GM12878 (cell line): ENCODE data around the gene FASTK. TPM values are rescaled to one million over a fixed set of nuclear protein-coding genes. Genes with fewer than 3 reads are reported as not detected.

Source experiments
- ATAC-seq: fragments of 200-7000 bp; cut with Tn5 transposase; 3 replicates; pipeline ENCODE4 v1.9.1; 2020; ENCODE audit warnings: mild to moderate bottlenecking, moderate library complexity
- BruUV-seq: library from RNA; stranded (reverse); fragments of 400-500 nt; replicated peaks from 2 replicates; lab custom pipeline; 2021; lab: Mats Ljungman, UMichigan
- CTCF ChIA-PET: fragments of 300-600 bp; sonication (Branson Sonifier 250); formaldehyde crosslinking; extraction: SDS; loops from one replicate; lab custom pipeline; 2021; ENCODE audit warnings: inconsistent platforms; lab: Yijun Ruan, JAX
- POLR2A ChIA-PET: fragments of 350-600 bp; formaldehyde crosslinking; extraction: SDS; loops from one replicate; lab custom pipeline; 2021; ENCODE audit warnings: inconsistent platforms; lab: Charles Lee
- RAD21 ChIA-PET: fragments of 300-600 bp; sonication (Branson Sonifier 250); formaldehyde crosslinking; loops from one replicate; lab custom pipeline; 2023; ENCODE audit warnings: antibody characterized with exemption; ENCODE audit not compliant: unreplicated experiment; lab: Charles Lee
- SMC1A ChIA-PET: fragments of 300-600 bp; sonication (Branson Sonifier 250); formaldehyde crosslinking; loops from one replicate; lab custom pipeline; 2023; ENCODE audit not compliant: unreplicated experiment, uncharacterized antibody; lab: Charles Lee
- DNase-seq: peaks from one replicate; pipeline ENCODE4 v3.0.0-alpha.2; 2011; ENCODE audit warnings: low read depth, low spot score
- FAIRE-seq: peaks from 3 replicates; lab custom pipeline; 2011; peaks lifted over from hg19 to GRCh38; lab: Jason Lieb, UNC
- H2AFZ ChIP-seq: 2 replicates; pipeline ENCODE4 v1.6.0; 2011; ENCODE audit warnings: low read depth, low read length, control low read depth; ENCODE audit not compliant: control insufficient read depth
- H3K27ac ChIP-seq: 2 replicates; pipeline ENCODE4 v1.5.1; 2011; ENCODE audit warnings: control low read depth; ENCODE audit not compliant: control insufficient read depth, insufficient read depth
- H3K27me3 ChIP-seq, 2 experiments: replicated peaks in 1 of 2; 2 replicates each; pipeline versions ENCODE4 v1.6.0 to v1.6.1; 2011; ENCODE audit warnings: low read length in 1 of 2; ENCODE audit not compliant: control insufficient read depth in 2 of 2, insufficient read depth in 2 of 2
- H3K36me3 ChIP-seq, 2 experiments: 2 replicates each; pipeline ENCODE4 v1.5.1; 2011; ENCODE audit warnings: low read length in 1 of 2; ENCODE audit not compliant: control insufficient read depth in 2 of 2, insufficient read depth in 2 of 2
- H3K4me1 ChIP-seq: 2 replicates; pipeline ENCODE4 v1.6.1; 2011; ENCODE audit warnings: mild to moderate bottlenecking, low read length, moderate library complexity, mixed read lengths; ENCODE audit not compliant: control insufficient read depth, insufficient read depth
- H3K4me2 ChIP-seq: 2 replicates; pipeline ENCODE4 v1.6.0; 2011; ENCODE audit warnings: control low read depth; ENCODE audit not compliant: control insufficient read depth, insufficient read depth
- H3K4me3 ChIP-seq: fragments of 200-600 bp; sonication (generic); 2 replicates; pipeline ENCODE4 v1.5.1; 2016
- H3K79me2 ChIP-seq: 2 replicates; pipeline ENCODE4 v1.6.0; 2011; ENCODE audit warnings: low read length; ENCODE audit not compliant: control insufficient read depth, insufficient read depth
- H3K9ac ChIP-seq: 2 replicates; pipeline ENCODE4 v1.8.0; 2011; ENCODE audit warnings: low read length, control low read depth, mixed read lengths; ENCODE audit not compliant: control insufficient read depth, insufficient read depth
- H3K9me3 ChIP-seq: replicated peaks from 3 replicates; pipeline ENCODE4 v1.5.1; 2011; ENCODE audit warnings: mild to moderate bottlenecking, low read length; ENCODE audit not compliant: control insufficient read depth, insufficient read depth
- H4K20me1 ChIP-seq: 2 replicates; pipeline ENCODE4 v1.6.0; 2011; ENCODE audit not compliant: control insufficient read depth, insufficient read depth
- BHLHE40 ChIP-seq, 2 experiments: fragments of 450-650 bp in 1 of 2; IDR thresholded peaks; 2 replicates each; pipeline ENCODE4 v1.6.1; 2011 to 2017; ENCODE audit warnings: low read depth in 2 of 2, borderline replicate concordance in 1 of 2, improper control_type of control experiment in 1 of 2, low read length in 1 of 2, mild to moderate bottlenecking in 1 of 2
- CBFB ChIP-seq: IDR thresholded peaks from 2 replicates; pipeline ENCODE4 v1.6.1; 2016; ENCODE audit warnings: antibody characterized with exemption, low read depth
- CHD1 ChIP-seq: IDR thresholded peaks from 2 replicates; pipeline ENCODE4 v1.6.1; 2012; ENCODE audit warnings: low read depth, low read length, improper control_type of control experiment
- CREM ChIP-seq: IDR thresholded peaks from 2 replicates; pipeline ENCODE4 v1.6.1; 2014; ENCODE audit warnings: antibody characterized with exemption, low read depth
- NR2C1 ChIP-seq: fragments of 450-650 bp; IDR thresholded peaks from 2 replicates; pipeline ENCODE4 v1.6.1; 2017; ENCODE audit warnings: antibody characterized with exemption, mild to moderate bottlenecking, moderate library complexity
- POLR2A ChIP-seq: IDR thresholded peaks from 2 replicates; pipeline ENCODE4 v1.6.1; 2011; ENCODE audit warnings: low read depth, mild to moderate bottlenecking, low read length
- RAD51 ChIP-seq: fragments of 450-650 bp; IDR thresholded peaks from 2 replicates; pipeline ENCODE4 v1.6.1; 2016; ENCODE audit warnings: moderate library complexity, mild to moderate bottlenecking, inconsistent platforms
- REST ChIP-seq: IDR thresholded peaks from 2 replicates; pipeline ENCODE4 v1.6.1; 2012; ENCODE audit warnings: mild to moderate bottlenecking, low read depth, low read length
- ZNF24 ChIP-seq: fragments of 450-650 bp; IDR thresholded peaks from 2 replicates; pipeline ENCODE4 v1.6.1; 2017; ENCODE audit warnings: antibody characterized with exemption, mild to moderate bottlenecking
- ZNF274 ChIP-seq: IDR thresholded peaks from one replicate; pipeline ENCODE4 v1.8.0; 2011; ENCODE audit not compliant: insufficient read length, insufficient read depth
- WGBS: methylation state at CpG from one replicate; pipeline ENCODE4 v1.1.6; 2016; ENCODE audit warnings: low lambda C conversion rate; ENCODE audit not compliant: insufficient replicate concordance, insufficient coverage; ENCODE audit errors: missing lambda C conversion rate; 5-methylcytosine and 5-hydroxymethylcytosine counted together
- in situ Hi-C: fragments of 300-500 bp; cut with MboI; formaldehyde crosslinking; loops from 9 replicates; pipeline ENCODE4 v1.14.3; 2018; ENCODE audit warnings: mixed read lengths
- intact Hi-C: fragments of 100-400 bp; cut with micrococcal nuclease; formaldehyde crosslinking; loops from one replicate; pipeline ENCODE4 v1.14.2; 2022; ENCODE audit not compliant: unreplicated experiment
- polyA plus RNA-seq, 11 experiments: library from polyadenylated mRNA; depleted of rRNA in 4 of 11; unstranded in 6 of 11; stranded (reverse) in 5 of 11; fragments of >200 nt; fragmentation: Nextera tagmentation in 4 of 11; fragmentation: Illumina TruSeq in 1 of 11; extraction: Ambion mirVana in 4 of 11; extraction: Trizol in 1 of 11; gene quantifications; 1 replicate in 1 of 11; 2 replicates in 10 of 11; pipeline versions ENCODE4 v1.2.1 to v1.2.3, GENCODE V29; 2011 to 2016; ENCODE audit warnings: inconsistent platforms in 2 of 11, missing spikeins in 2 of 11, low read depth in 1 of 11
- total RNA-seq, 4 experiments: library from RNA; depleted of rRNA in 3 of 4; stranded (reverse); fragments of >200 nt in 3 of 4; fragmentation: Illumina TruSeq in 1 of 4; extraction: Trizol in 1 of 4; gene quantifications; 2 replicates each; pipeline versions ENCODE4 v1.2.1 to v1.2.3, GENCODE V29; 2013 to 2021

FASTK gene
- total and polyA plus RNA-seq, 10 of the 15 experiments (the other 5 are each of a cell fraction or from before 2014, with no cell fraction given) = 0.19 to 102 (median 54.5) TPM

- no peak for TF ChIP-seq CHD1
- TF ChIP-seq CREM = no peak
- peak; percentile 51 to 65; a peak in 2 of 4 replicates for TF ChIP-seq BHLHE40 (IDR thresholded peaks at IDR 0.05; ENCODE audit: borderline replicate concordance in 1 of 2, low read depth in 2 of 2, low read length in 1 of 2)
- no peak for TF ChIP-seq NR2C1
- TF ChIP-seq ZNF24 = no peak
- no peak for TF ChIP-seq CBFB
- peak; percentile 84 for TF ChIP-seq REST
Observed at GRCh38 chr7:151051108-151051507, 29.5 kb downstream of the FASTK start (continued).

GRCh38 chr7:151048911-151049463, 31.6 kb downstream of the FASTK start:
- no peaks in the 10 kb centered on the region for H3K9me3 ChIP-seq
- CTCF ChIA-PET = no interaction called here
- no peak for DNase-seq
- H3K4me2 ChIP-seq = no peak overlapping the region
- no peak overlapping the region for H3K9ac ChIP-seq
- no peaks in the 10 kb centered on the region; a peak in 1 of 4 replicates for H3K27me3 ChIP-seq
- peak; percentile 31; the same call in 1 of the 2 replicates for TF ChIP-seq POLR2A
- TF ChIP-seq RAD51 = no peak
- TF ChIP-seq ZNF274 = no peak
- H3K4me1 ChIP-seq = no peaks in the 10 kb centered on the region
- in situ Hi-C loops = no loop called here
- 93% methylated on average over 38 of the region's 38 CpGs for WGBS
- ATAC-seq = no peak
- intact Hi-C loops = no loop called here
- H3K4me3 ChIP-seq = no peak overlapping the region
- no peak overlapping the region for H3K27ac ChIP-seq
- RAD21 ChIA-PET = no interaction called here
- no peak overlapping the region for H2AFZ ChIP-seq
- SMC1A ChIA-PET = no interaction called here
- H4K20me1 ChIP-seq = no peaks in the 10 kb centered on the region
- no peaks in the 10 kb centered on the region for H3K36me3 ChIP-seq
- POLR2A ChIA-PET = no interaction called here
- no peaks in the 10 kb centered on the region for H3K79me2 ChIP-seq
- no peak for FAIRE-seq
- no TSS peak for BruUV-seq
